HG03039 (cell line): ENCODE results near the gene PDCD7.

ENCODE experiments used
- ATAC-seq: cut with Tn5 transposase; IDR thresholded peaks from one replicate; pipeline ENCODE4 v1.9.1; 2021; ENCODE audit warnings: mild to moderate bottlenecking, moderate library complexity; ENCODE audit not compliant: unreplicated experiment

PDCD7 gene

GRCh38 chr15:65092911-65093792 lies 40.5 kb downstream of the PDCD7 start:
- ATAC-seq = no peak

GRCh38 chr15:65091946-65092770 lies 41.5 kb downstream of the PDCD7 start:
- no peak for ATAC-seq

- no peak for ATAC-seq
These were observed 44.3 kb downstream of the PDCD7 start for GRCh38 chr15:65089206-65089824.

- no peak for ATAC-seq
These were observed 45.0 kb downstream of the PDCD7 start for GRCh38 chr15:65088643-65089021.

- ATAC-seq = no peak
These were observed 45.5 kb downstream of the PDCD7 start for GRCh38 chr15:65087873-65088642.

- no peak for ATAC-seq
These were observed 46.2 kb downstream of the PDCD7 start for GRCh38 chr15:65087411-65087810.

- no peak for ATAC-seq
These were observed 46.9 kb downstream of the PDCD7 start for GRCh38 chr15:65086680-65087111.

- ATAC-seq = no peak
These were observed 47.5 kb downstream of the PDCD7 start for GRCh38 chr15:65085990-65086679.

- no peak for ATAC-seq
These were observed 48.3 kb downstream of the PDCD7 start for GRCh38 chr15:65085207-65085753.

- ATAC-seq = no peak
These were observed 49.0 kb downstream of the PDCD7 start for GRCh38 chr15:65084500-65085206.

GRCh38 chr15:65083262-65083701 lies 50.3 kb downstream of the PDCD7 start:
- ATAC-seq = no peak

GRCh38 chr15:65082303-65082953 lies 51.2 kb downstream of the PDCD7 start:
- ATAC-seq = no peak

- ATAC-seq = no peak
These were observed 51.9 kb downstream of the PDCD7 start for GRCh38 chr15:65081758-65082157.

- ATAC-seq = no peak
These were observed 52.3 kb downstream of the PDCD7 start for GRCh38 chr15:65081270-65081669.

GRCh38 chr15:65079580-65079979 lies 54.0 kb downstream of the PDCD7 start:
- no peak for ATAC-seq

GRCh38 chr15:65077981-65078352 lies 55.6 kb downstream of the PDCD7 start:
- ATAC-seq = no peak

- ATAC-seq = no peak
These were observed 56.2 kb downstream of the PDCD7 start for GRCh38 chr15:65077291-65077980.
